ENCODE results near the gene PCNA. TPM values are rescaled to one million over a fixed set of nuclear protein-coding genes. Genes with fewer than 3 reads are reported as not detected.

PCNA gene
- total and polyA plus RNA-seq, 9 of the 15 experiments (the other 6 are each of a cell fraction or from before 2014, with no cell fraction given): 213 to 390 (median 291) TPM

DNA sequence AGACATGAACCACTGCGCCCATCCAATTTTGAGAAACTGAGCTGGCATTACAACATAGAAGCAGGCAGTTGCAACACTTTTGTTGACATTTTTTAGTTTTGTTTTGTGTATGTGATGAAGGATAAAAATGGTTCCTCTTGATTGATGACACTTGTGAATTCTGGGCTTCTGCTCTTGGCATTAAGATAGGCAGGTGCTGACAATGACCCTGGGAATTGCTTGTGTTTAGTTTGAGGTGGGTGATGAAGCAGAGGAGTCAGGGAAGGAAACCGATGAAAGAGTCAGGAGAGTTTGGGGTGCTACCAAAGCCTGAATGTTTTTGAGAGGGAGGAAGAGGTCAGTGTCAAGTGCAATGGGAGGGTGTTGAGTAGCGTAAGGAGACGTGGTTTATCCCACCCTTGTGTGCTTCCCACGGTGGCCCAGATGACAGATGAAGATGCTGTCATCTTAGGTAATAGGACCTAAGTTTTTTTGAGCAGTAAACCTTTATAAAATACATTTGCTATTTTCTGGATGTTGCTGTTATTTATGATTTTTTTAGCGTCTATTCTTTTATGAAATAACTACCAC lies 26.4 kb upstream of the PCNA start:
- Histone ChIP-seq H2AFZ (ENCODE audit: low read depth, low read length) (no peak overlapping the region), H3K4me1 (replicated peaks in 1 of 2; ENCODE audit: control insufficient read depth in 2 of 2, insufficient read depth in 2 of 2, low read length in 2 of 2) (peaks cover 10 to 11% of the 10 kb centered on the region in 2 experiments; a peak in 4 of 5 replicates), H3K36me3 (ENCODE audit: control insufficient read depth, insufficient read depth, low read length) (no peaks in the 10 kb centered on the region), H3K9me3 (replicated peaks; ENCODE audit: control insufficient read depth, insufficient read depth, low read depth, low read length) (no peaks in the 10 kb centered on the region), H3K79me2 (ENCODE audit: control insufficient read depth, insufficient read depth, low read length) (peaks cover 22% of the 10 kb centered on the region), H3K9me1 (ENCODE audit: control insufficient read depth, insufficient read depth, low read length) (no peaks in the 10 kb centered on the region), H3K9ac (ENCODE audit: insufficient read depth in 1 of 2, low read depth in 2 of 2, low read length in 2 of 2) (0 out of 4 replicates have a peak overlapping the region, but pooled peaks of 1 of the 2 experiments have one; percentile 26), H3K27me3 (ENCODE audit: control insufficient read depth in 2 of 2, insufficient read depth in 2 of 2, low read length in 2 of 2) (no peaks in the 10 kb centered on the region), H4K20me1 (replicated peaks; ENCODE audit: control insufficient read depth, insufficient read depth, low read length) (peaks cover 6% of the 10 kb centered on the region; the same call in 1 of the 2 replicates), H3K4me3 (no peak overlapping the region), H3K27ac (ENCODE audit: extremely low read depth, low read depth, low read length) (no peak overlapping the region), H3K4me2 (ENCODE audit: insufficient read depth, low read length) (no peak overlapping the region)
- ChIA-PET CTCF (ENCODE audit: low intra/inter-chr PET ratio) (no interaction called here), POLR2A (interaction anchor here (0.7 to 1.7 kb wide), 2 partner anchors 10 to 53 kb away, joined by 3 read pairs; no protein-coding TSS in a partner anchor)
- FAIRE-seq (no peak), DNase-seq (ENCODE audit: extremely low read depth in 1 of 4, low spot score in 3 of 4) (no peak), ATAC-seq (no peak)
- in situ Hi-C loops (cut with MboI): no loop called here
- intact Hi-C loops (cut with micrococcal nuclease): no loop called here
- 70% methylated on average over 6 of the region's 6 CpGs for WGBS (ENCODE audit: insufficient coverage, low coverage, missing lambda C conversion rate)
- no TSS peak for BruUV-seq (replicated peaks)
- TF ChIP-seq, protein P1, sequence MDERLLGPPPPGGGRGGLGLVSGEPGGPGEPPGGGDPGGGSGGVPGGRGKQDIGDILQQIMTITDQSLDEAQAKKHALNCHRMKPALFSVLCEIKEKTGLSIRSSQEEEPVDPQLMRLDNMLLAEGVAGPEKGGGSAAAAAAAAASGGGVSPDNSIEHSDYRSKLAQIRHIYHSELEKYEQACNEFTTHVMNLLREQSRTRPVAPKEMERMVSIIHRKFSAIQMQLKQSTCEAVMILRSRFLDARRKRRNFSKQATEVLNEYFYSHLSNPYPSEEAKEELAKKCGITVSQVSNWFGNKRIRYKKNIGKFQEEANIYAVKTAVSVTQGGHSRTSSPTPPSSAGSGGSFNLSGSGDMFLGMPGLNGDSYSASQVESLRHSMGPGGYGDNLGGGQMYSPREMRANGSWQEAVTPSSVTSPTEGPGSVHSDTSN (CRISPR knock-in tag; IDR thresholded peaks at IDR 0.05; ENCODE audit: low read depth): no peak
- TF ChIP-seq, protein P1 (tag; conservative IDR thresholded peaks at IDR 0.05; ENCODE audit: low read depth): peak; percentile 51
- peak; percentile 18 for TF ChIP-seq MEIS2 (IDR thresholded peaks at IDR 0.05; ENCODE audit: partially characterized antibody)
- TF ChIP-seq SMARCE1 (IDR thresholded peaks at IDR 0.05): no peak
- 0 out of 2 replicates have a peak, but pooled peaks have one; percentile 31 for TF ChIP-seq CEBPB (tag; IDR thresholded peaks at IDR 0.05)
- TF ChIP-seq KLF10 (CRISPR knock-in tag; IDR thresholded peaks at IDR 0.05): no peak

Measured in K562 (cell line).